Gastrocnemius medialis (tissue), 4 donors: Measurements from ENCODE around the gene LINGO3.
"Not testable (repeated sequence)": the region's sequence is repeated elsewhere in the genome, so short reads cannot be mapped to it uniquely, and the experiment has no call there.

ENCODE experiments used
- POLR2A ChIP-seq, 2 donors: fragments of 450-650 bp; IDR thresholded peaks; one replicate each; pipeline ENCODE4 v1.6.1; 2017; ENCODE audit warnings: antibody characterized with exemption in 2 of 2, mild to moderate bottlenecking in 2 of 2, moderate library complexity in 2 of 2
- TF ChIP-seq, protein P1 (sequence below), 5 experiments: fragments of 450-650 bp in 3 of 5; fragments of 200-600 bp in 2 of 5; sonication (generic) in 2 of 5; IDR thresholded peaks in 4 of 5; conservative IDR thresholded peaks in 1 of 5; 1 replicate in 4 of 5; 2 replicates in 1 of 5; pipeline ENCODE4 v1.5.1; 2016 to 2019; ENCODE audit warnings: antibody characterized with exemption in 5 of 5, mild to moderate bottlenecking in 3 of 5, moderate library complexity in 3 of 5

DNA sequence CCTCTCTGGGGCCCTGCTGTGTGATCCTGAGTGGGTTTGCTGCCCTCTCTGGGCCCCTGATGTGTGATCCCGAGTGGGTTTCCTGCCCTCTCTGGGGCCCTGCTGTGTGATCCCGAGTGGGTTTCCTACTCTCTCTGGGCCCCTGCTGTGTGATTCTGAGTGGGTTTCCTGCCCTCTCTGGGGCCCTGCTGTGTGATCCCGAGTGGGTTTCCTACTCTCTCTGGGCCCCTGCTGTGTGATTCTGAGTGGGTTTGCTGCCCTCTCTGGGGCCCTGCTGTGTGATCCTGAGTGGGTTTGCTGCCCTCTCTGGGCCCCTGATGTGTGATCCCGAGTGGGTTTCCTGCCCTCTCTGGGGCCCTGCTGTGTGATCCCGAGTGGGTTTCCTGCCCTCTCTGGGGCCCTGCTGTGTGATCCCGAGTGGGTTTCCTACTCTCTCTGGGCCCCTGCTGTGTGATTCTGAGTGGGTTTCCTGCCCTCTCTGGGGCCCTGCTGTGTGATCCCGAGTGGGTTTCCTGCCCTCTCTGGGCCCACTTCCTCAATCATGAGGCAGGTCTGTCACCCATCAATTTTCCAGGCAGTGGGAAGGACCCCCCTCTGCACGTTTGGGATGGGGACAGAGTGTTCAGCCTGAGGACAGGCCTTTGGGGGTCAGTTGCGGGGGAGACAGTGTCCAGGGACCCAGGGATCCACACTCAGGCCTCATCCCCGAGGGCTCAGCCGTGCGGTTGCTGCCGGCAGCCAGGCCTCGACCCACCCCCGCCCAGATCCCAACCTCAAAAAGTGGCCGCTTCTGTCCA, 26.5 kb downstream of the LINGO3 start:
- not testable (repeated sequence) for TF ChIP-seq POLR2A (IDR thresholded peaks at IDR 0.05)
- TF ChIP-seq, protein P1, sequence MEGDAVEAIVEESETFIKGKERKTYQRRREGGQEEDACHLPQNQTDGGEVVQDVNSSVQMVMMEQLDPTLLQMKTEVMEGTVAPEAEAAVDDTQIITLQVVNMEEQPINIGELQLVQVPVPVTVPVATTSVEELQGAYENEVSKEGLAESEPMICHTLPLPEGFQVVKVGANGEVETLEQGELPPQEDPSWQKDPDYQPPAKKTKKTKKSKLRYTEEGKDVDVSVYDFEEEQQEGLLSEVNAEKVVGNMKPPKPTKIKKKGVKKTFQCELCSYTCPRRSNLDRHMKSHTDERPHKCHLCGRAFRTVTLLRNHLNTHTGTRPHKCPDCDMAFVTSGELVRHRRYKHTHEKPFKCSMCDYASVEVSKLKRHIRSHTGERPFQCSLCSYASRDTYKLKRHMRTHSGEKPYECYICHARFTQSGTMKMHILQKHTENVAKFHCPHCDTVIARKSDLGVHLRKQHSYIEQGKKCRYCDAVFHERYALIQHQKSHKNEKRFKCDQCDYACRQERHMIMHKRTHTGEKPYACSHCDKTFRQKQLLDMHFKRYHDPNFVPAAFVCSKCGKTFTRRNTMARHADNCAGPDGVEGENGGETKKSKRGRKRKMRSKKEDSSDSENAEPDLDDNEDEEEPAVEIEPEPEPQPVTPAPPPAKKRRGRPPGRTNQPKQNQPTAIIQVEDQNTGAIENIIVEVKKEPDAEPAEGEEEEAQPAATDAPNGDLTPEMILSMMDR (IDR thresholded peaks at IDR 0.05 in 4 of 5, conservative IDR thresholded peaks at IDR 0.05 in 1 of 5) = not testable (repeated sequence)
